Activated CD8-positive, alpha-beta memory T cell treated with anti-CD3 and anti-CD28 coated beads, Interleukin-2, amount 50 U/mL, for 4 hours (primary cell): ENCODE results near the gene AUTS2.

Experiments
- DNase-seq: peaks from one replicate; pipeline ENCODE4 v3.0.0-alpha.2; 2020

AUTS2 gene

DNA sequence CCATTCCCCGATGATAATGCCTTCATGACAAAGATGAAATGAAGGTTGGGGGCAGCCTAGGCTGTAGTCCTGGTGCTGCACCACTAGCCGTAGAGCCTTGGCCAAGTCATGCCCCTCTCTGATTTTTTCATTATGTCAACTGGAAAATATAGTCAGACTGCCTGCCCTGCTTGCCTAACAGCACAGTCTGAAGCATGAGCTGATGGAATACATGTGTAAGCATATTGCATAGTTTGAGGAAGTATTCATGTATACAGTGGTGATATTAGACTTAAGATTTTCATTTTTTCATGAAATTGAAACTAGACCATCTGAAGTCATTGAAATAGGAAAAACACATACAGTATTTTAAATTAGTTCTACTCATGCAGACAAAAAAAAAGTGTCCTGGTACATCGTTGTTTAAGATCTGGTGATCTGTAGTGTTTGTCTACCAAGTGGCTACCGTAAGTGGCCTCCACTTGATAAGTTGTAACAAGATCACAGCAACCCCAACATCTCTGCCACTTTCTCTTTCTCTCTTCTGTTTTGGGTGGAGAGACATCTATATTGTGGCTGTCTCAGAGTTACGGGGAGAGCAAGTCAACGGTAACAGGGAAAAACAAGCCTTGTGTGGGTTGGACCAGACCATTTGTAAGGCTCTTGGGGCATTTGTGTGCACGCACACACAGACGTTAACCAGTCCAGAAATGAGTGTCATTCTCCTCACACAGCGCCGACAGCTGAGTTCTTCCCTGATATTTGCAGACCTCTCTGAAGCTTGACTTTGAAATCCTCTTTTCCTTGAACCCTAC is 817.1 kb downstream of the AUTS2 start:
- DNase-seq: no peak

DNA sequence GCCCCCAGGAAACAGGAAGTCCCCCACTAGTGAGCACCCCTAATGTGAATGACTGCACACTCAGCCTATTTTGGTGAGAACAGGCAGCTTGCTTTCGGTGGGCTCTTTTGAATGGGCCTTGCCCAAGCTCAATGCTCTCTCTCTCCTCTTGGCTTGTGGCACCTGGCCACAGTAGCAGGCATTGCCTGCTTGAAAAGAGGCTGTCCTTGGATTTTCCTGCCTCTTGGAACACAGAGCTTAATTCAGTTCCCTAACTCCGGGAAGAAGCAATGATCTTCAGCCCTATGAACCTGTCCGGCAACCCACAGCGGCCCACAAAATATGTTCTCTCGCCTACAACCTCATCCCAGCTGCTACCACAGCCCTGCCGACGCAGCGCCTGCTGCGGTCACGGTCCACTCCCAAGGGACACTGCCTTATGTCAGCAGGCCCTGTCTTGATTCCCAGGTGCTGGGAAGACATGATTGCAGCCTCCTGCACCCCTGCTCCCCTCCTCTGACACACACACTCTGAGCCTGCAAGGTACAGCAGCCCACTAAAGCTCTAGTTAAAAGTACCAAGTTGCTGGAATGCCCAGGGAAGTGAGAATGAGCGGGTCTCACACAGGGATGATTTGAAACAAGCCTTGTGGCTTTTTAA is 818.2 kb downstream of the AUTS2 start:
- no peak for DNase-seq

DNA sequence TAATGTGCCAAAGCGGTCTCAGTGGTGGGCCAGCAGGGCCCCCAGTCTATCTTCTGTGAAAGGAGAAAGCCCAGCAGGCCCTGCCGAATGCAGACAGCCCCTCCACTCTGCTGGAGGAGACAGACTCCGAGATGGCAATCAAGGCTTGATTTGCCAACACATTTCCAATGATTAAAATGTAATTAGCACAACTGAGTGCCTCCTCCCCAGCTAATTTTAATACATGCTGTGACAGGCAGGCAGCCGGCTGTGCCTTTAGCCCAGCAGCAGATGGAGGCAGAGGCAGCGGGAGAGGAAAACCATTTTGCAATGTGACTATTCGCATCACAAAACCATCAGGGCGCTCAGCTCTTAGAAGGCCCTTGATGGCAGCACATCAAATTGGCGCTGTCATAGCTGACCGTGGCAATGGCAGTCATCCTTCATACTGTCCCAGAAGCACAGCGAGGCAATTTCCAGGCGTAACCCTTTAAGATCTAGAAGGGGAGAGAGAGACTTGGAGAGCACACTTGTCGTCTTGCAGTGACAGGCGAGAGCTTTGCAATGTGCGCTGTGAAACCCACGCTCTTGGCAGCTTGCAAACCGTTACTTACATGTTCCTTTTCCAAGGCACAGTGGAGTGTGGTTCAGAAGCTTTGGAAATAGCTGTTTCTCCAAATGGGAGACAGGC is 818.8 kb downstream of the AUTS2 start:
- DNase-seq: no peak

DNA sequence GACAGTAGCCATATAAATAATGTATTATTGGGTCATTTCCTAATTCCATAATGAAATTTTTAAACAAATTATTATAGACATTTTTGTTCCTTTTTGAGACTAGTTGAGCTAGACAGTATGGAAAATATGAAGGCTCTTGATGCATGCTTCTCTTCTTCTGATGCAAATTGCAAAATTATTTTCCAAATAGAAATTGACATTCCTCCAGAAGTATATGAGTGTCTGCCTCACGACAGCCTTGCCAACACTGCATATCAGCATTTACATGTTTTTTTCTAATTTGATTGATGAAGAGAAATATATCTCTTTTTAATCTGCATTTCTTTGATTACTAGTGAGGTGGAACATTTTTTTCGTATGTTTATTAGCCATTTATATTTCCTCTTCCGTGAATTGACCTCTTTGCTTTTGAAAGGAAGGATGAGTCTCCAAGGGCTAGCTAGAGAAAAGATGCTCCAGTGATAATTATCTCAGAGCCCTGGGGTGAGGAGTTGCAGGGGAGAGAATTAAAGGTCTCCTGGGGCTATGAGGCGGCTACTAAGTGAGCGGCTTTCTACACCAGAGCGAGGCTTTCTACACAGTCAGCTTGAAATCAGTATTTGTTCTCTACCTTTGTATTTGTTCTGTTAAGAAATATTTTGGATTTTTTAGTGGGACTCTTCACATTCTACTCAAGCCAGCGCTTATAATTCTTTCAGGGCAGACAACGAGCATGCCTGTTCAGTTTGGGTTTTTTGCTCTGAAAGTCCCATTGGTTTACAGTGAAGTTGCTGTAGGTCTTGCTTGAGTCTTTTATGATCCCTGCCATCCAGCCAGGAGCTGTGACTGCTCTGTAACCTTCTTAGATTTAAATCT is 821.5 kb downstream of the AUTS2 start:
- no peak for DNase-seq

DNA sequence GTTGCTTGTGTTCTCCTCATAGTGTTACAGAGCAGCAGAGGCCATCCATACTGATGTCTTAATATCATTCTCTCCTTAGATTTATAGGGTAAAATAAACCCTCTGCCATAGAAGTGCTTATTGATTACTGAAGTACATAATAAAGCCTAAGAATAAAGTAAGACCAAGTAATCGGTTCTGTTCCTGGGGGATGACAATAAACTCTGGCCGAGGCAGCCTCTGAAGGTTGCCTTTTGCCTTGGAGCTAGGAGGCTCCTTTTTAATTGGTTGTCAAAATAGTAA is 822.0 kb downstream of the AUTS2 start:
- DNase-seq: no peak

DNA sequence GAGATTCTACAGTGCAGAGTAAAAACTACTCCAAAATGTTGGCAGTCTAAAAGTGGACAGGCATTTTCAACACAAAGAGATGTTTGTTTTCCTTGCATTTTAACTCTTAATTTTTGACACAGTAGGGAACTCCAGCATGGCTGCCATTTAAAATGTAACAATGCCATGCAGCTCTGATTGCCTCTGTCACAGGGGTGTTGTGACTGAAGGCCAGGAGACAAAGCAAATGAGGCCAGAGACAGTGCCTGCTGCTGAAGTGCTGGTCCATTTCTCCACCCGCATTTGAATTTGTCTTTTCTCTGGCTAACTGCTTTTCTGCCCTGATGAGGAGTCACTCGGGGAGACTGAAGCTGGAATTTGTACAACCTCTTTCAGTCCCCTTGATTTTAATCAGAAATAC is 823.0 kb downstream of the AUTS2 start:
- no peak for DNase-seq

DNA sequence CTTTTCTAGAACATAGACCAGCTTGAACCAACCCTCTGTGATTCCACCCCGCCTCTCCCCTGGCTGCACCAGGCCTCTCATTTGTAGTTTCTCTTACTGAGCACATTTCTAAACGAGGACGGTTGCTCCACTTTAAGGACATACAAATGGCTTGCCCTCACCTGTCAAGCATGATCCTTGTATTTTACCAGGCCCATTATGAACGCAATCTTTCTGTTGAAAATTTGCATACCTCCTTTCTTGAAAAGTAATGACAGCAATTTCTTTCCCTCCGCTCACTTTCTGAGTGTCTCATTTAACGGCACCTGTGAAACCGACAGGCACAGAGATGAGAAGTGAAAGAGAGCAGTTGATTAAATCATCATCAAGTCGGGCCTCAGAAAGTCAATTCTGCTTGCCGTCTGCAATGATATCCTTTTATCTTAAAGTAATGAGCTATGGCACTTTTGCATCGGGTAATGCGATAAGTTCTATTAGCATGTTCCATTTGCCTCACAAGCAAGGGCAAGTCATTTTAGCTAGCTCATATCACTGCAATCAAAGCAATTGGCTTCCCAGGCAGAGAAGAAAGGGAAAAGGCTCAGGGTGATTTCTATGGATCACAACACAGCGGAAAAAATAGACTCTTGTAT is 828.1 kb downstream of the AUTS2 start:
- DNase-seq: no peak

DNA sequence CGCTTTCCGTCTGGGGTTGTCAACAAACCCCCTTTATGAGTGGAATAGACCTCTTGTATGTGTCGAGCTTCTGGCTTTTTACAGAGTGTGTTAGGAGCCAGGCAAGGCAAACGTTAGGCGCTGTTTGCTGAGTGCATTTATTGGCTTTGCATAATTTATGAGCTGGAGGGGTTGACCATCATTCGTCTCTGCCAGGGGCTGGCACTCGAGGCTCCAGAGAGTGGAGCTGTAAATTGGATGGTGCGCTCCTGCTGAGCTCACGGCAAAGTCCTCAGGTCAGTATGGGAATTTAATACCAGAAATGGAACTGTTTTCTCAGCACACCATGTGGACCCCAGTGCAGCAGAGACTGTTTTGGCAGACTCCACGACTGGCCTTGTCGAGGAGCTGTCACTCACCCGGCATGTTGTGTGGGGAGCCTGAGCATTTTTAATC is 834.3 kb downstream of the AUTS2 start:
- no peak for DNase-seq

DNA sequence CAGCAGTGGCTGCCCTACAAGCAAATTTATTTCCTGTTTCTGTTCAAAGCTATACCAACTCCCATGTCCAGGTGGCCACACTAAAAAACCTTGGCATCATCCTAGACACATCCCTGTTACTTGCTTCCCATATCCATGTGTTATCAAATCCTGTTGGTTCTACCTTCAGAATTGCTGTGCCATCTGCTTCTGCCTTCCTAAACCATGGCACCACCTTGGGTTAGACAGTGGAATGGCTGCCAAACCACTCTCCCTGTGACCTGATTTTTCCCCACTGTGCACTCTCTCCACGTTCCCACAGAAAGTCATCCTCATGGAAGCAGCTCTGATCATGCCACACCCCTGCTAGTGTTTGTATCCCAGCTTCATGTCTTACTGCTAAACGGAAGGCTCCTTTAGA is 836.1 kb downstream of the AUTS2 start:
- DNase-seq: no peak

DNA sequence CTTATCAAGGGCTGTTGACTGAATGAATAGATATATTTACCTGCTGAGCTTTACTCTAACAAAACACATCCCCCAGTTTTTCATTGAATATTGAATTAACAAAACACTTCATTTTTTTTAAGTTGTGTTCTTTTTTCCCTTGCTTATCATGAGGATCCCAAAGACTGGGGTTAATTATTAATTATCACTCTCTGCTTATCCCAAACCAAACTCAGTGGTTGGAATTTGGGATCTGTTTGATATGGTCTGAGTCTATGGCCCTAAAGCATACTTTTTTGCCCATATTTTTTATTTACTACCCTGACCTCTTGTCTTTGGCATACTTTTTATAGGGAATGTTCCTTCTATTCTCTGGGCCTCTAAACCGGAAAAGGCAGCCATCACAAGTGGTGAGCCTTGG is 836.5 kb downstream of the AUTS2 start:
- DNase-seq: no peak

DNA sequence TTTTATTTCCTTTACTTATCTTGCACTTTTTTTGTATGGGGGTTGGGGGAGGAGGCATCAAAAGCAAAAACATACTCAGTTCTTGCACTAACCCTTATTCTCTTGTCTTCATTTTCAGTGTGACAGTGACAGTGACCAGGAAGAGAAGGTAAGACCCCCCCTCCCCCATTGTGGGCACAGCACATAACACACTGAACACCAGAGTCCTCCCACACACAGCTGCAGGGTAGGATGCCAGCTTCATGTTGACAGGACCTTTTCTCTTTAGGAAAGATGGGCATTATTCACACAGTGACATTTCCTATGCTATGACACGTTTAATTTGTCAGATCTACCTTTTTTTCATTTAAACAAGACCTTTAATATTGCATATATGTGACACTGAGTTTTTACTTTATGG is 837.4 kb downstream of the AUTS2 start:
- DNase-seq: no peak

DNA sequence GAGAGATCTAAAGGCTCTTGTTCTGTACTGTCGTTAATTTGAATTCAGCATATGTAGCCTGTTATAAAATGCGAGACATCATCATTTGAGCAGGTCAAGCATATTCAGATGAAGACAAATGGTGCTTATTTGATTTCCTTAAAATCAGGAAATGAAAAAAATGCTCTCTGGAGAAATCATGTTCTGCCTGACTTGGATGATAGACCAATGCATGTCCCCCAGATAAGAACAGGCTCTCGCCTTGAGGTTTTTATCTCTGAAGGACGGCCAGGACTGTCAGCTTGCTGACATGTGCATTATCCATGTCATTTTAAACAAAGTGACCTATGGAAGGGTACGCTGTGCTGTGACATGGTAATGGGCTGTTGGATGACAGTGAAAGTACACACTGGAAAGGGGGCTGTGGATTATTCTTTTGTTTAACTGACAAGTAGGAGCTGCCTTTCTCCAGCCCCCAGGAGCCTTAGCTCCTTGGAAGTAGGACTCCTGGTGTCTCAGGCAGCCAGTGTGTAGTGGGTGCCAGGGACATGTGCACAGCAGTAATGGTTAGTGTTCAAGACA is 838.6 kb downstream of the AUTS2 start:
- DNase-seq: no peak

DNA sequence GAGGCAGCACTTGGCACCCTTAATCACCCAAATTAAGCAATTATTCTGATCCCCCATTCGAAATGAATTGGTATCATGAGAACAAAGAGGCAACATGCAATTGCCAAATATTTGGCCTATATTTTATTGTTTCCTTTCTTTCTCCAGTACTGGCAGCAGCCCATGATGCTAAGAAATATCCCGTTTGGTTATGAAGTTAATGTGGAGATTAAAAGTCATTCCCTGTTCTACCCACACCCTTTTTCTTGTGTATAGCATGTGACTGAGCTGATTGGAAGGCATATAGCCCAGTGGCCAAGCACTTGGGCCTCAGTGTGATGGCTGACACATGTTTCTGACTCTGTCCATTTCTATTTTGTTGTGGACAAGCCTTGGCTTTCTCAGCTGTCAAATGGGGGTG is 841.4 kb downstream of the AUTS2 start:
- no peak for DNase-seq

DNA sequence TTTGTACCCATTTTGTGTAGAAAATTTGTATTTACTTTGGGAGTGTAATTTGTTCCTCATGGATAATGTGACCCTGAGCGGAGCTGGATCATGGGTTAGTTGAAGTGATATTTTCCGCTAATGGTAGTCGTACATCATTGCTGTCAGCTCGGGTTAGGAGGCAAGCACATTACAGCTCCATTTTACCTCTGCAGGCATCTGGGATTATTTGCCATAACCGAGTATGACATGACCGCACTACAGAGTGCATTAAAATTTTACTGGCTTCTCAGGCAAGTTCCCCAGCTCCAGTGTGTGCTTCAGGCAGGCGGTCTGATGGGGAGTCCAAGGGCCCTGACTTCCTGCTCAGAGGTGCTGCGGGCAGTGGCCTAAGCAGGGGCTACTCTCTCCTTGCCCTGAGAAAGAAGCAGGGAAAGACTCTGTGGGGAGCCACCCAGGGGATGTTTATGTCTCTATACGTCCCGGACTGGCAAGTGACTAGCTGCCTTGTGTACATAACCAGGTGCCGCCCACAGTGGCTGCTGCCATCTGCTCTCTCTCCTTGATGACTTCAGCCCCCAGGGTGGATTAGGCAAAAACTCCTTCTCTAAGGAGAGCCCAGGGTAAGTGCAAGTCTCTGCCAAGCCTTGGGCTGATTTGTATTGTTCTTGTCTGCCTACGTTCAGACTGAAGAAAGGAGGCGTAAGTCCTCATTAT is 848.3 kb downstream of the AUTS2 start:
- no peak for DNase-seq

DNA sequence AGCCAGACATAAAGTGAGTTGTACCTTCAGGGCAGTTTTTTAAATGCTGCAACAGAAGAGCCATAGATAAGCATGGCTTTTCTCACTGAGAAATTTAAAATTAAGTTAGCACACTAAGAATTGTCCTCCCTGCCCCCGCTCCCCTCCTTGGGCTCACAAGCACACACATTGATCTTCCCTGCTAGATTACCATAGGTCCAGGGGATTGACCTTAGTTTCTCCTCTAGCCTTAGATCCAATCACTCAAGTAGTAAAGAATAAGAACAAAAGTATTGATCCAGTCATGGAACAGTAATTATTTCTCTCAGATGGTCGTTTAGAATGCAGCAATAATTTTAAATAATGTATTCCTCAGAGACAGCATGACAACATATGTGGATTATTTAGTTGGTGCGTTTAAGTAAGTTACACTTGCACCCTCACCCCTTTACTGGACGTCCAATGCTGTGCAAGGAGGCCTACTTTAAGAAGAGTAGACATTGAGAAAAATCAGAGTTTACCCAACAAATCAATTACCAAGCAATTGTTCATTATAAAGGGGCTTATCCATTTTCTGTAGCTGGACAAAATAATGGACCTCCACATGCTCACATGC is 850.1 kb downstream of the AUTS2 start:
- no peak for DNase-seq

DNA sequence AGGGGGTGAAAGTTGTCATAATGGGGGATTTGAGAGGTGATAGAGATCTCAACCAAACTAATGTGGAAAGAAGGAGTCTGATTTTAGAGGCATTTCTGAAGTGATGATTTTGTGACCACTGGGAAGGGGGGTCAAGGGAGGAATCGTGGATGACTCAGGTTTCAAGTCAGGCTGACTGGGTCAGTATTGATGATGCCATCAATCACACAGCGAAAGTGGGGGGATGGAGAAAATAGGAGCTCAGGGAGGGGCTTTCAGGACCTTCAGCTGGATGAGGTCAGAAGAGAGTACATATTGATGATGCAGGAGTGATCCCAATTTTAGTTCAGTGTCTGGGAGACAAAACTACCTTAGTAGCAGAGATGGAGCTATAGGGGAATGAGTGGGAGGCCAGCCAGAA is 852.5 kb downstream of the AUTS2 start:
- DNase-seq: no peak

DNA sequence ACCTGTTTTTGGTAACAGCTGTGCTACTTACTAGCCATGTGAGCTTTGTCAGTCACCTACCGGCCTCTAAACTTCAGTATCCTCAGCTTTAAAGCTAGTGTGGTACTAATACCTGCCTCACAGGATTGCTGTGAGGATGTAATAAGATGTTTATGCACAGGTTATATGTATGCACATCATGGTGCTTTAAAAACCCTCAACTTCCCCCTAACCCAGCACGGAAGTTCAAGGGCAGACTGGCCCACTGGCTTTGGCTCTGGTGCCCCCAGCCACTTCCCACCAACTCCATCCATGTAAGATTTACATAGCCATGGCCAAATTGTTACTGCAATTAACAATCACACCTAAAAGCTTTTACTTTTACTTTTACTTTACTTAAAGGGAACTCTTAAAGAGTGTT is 857.6 kb downstream of the AUTS2 start:
- DNase-seq: no peak

DNA sequence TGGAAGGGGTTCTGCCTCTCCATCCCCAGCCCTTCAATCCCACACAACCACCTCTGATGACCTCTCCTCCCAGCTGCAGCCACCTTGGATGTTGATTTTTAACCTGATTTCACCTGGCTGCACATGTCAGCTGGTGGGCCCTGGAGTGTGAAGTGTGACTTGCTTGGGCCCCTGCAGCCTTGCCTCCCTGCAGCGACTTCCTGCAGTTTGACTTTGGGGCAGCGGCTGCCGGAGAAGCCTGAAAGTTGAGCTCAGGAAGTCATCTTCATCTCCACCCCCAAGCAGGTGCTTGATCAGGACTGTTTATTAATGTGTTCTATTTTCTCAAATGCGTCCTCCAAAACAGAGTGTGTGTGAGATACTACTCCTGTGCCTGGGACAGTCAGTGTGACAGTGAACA is 858.4 kb downstream of the AUTS2 start:
- no peak for DNase-seq

DNA sequence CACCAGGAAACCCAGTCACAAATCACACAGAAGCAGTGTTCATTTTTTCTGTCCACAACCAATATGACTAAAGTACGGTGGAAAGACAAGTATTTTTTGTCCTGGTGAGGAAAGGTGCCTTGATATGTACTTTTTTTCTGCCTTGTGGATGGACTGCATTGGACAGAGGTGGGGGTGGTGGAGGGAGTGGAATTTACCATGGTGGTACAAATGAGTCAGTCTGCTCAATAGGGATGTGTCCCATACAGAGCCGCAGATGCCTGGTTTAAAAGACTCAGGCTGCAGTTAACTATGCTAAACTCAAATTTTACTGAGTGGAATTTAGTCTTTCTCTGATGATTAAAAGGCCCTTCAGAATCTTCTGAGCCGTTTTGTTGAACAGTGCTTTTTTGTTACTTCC is 859.2 kb downstream of the AUTS2 start:
- DNase-seq: no peak

DNA sequence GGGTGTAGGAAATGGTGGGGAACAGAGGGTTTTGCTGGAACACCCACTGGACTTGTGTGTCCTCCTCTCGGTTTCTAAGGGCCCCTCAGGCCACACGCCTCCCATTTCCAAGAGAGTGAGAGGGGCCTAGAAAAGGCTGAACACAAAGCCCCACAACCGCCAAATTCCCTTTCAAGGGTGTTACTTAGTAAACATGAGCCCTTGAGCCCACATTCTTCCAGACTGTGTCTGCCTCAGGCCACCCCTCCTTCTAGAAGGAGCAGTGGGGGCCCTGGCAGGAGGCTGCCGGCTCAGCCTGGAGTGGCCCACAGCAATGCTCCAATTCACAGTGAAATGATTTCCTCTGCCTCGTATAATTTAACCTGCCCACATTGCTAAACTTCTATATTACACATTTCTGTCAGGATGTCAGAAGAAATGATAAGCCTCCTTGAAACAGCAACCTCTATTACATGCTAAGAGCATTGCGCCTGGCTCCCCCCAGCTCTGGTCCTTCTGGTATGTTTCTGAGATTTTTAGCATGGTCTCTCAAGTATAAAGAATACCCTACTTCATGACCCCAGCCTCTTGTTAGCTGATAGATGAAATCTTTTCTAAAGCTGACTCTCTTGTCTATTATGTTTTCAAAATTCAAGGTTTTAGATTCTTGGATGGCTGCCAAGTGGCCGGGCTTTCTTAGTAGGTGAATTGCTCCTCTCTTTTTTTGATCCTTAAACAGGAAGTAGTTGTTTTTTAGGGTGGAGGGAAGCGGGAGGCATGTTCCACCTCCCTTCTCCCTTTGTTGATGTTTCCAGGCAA is 859.8 kb downstream of the AUTS2 start:
- no peak for DNase-seq

DNA sequence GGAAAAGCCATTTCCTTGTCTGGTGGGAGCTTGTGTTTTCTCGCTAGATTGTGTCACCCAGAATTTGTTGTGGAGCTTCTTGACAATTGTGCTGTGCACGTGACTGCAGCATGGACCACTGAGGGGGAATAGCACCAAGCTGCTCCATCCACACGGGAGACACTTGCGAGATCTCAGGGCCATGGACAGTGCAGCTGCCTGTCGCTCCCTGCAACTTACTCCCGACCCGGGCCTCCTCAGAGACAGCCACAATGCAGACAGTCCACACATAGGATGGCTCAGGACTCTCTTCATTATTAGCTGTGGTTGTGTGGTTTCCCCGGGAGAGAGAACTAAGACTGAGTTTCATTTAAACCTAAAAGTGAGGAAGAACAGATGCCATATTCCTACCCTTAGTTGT is 860.5 kb downstream of the AUTS2 start:
- no peak for DNase-seq
